GM21390 (cell line): ENCODE measurements around the gene TMPRSS9.

Experiments
- ATAC-seq: cut with Tn5 transposase; IDR thresholded peaks from one replicate; pipeline ENCODE4 v1.9.1; 2021; ENCODE audit not compliant: unreplicated experiment

The TMPRSS9 gene

GRCh38 chr19:2432131-2432848 lies 72.2 kb downstream of the TMPRSS9 start:
- no peak for ATAC-seq

- ATAC-seq, result no peak
These were observed 73.8 kb downstream of the TMPRSS9 start for GRCh38 chr19:2433854-2434253.

GRCh38 chr19:2434267-2434666 lies 74.2 kb downstream of the TMPRSS9 start:
- no peak for ATAC-seq

- no peak for ATAC-seq
These were observed 74.7 kb downstream of the TMPRSS9 start for GRCh38 chr19:2434721-2435265.

- ATAC-seq, result no peak
These were observed 76.3 kb downstream of the TMPRSS9 start for GRCh38 chr19:2436384-2436783.

GRCh38 chr19:2436926-2437325 lies 76.9 kb downstream of the TMPRSS9 start:
- no peak for ATAC-seq

GRCh38 chr19:2438178-2438577 lies 78.1 kb downstream of the TMPRSS9 start:
- ATAC-seq, result no peak

- no peak for ATAC-seq
These were observed 80.5 kb downstream of the TMPRSS9 start for GRCh38 chr19:2440515-2440914.

- ATAC-seq, result no peak
These were observed 81.2 kb downstream of the TMPRSS9 start for GRCh38 chr19:2441096-2441752.

- ATAC-seq, result no peak
These were observed 83.2 kb downstream of the TMPRSS9 start for GRCh38 chr19:2443116-2443784.

GRCh38 chr19:2443785-2444182 lies 83.7 kb downstream of the TMPRSS9 start:
- ATAC-seq, result no peak

GRCh38 chr19:2444251-2445002 lies 84.4 kb downstream of the TMPRSS9 start:
- no peak for ATAC-seq

- no peak for ATAC-seq
These were observed 86.3 kb downstream of the TMPRSS9 start for GRCh38 chr19:2446381-2446780.

- ATAC-seq, result no peak
These were observed 89.0 kb downstream of the TMPRSS9 start for GRCh38 chr19:2449019-2449418.

GRCh38 chr19:2451138-2451537 lies 91.1 kb downstream of the TMPRSS9 start:
- ATAC-seq, result no peak

- ATAC-seq, result no peak
These were observed 91.7 kb downstream of the TMPRSS9 start for GRCh38 chr19:2451741-2452140.

GRCh38 chr19:2453431-2454025 lies 93.5 kb downstream of the TMPRSS9 start:
- no peak for ATAC-seq

GRCh38 chr19:2454199-2454961 lies 94.3 kb downstream of the TMPRSS9 start:
- ATAC-seq, result no peak

- no peak for ATAC-seq
These were observed 95.1 kb downstream of the TMPRSS9 start for GRCh38 chr19:2454962-2455850.
